Hindlimb muscle (tissue), 1 donor: ENCODE data around the gene MXD1. TPM values are rescaled to one million over a fixed set of nuclear protein-coding genes. Genes with fewer than 3 reads are reported as not detected.
"Not testable (repeated sequence)": the region's sequence is repeated elsewhere in the genome, so short reads cannot be mapped to it uniquely, and the experiment has no call there.

Experiments used
- DNase-seq: peaks from one replicate; pipeline ENCODE4 v3.0.0-alpha.2; 2013
- polyA plus RNA-seq: library from polyadenylated mRNA; unstranded; fragments of 120-200 nt; gene quantifications from one replicate; pipeline ENCODE4 v1.2.1, GENCODE V29; 2013; ENCODE audit not compliant: insufficient read length

The MXD1 gene
- polyA plus RNA-seq, result 4.8 TPM

- no peak for DNase-seq
These were observed at the start of gene MXD1 for GRCh38 chr2:69914950-69915945. Gene MXD1 (plus strand): TSS chr2:69915109. CDS start chr2:69915331, 222 bp downstream.

- DNase-seq, result no peak
These were observed 26.5 kb upstream of the MXD1 start for GRCh38 chr2:69888451-69888850.

- no peak for DNase-seq
These were observed 25.6 kb upstream of the MXD1 start for GRCh38 chr2:69889302-69889701.

GRCh38 chr2:69890881-69891280 is 24.0 kb upstream of the MXD1 start:
- no peak for DNase-seq

GRCh38 chr2:69892838-69893424 is 22.0 kb upstream of the MXD1 start:
- not testable (repeated sequence) for DNase-seq

- peak; percentile 87 for DNase-seq
These were observed 21.0 kb upstream of the MXD1 start, which contains the start of gene SNRNP27 for GRCh38 chr2:69893684-69894551. Gene SNRNP27 (plus strand): TSS chr2:69893956. CDS start chr2:69893985, 29 bp downstream.

GRCh38 chr2:69894737-69895136 is 20.2 kb upstream of the MXD1 start:
- DNase-seq, result not testable (repeated sequence)

GRCh38 chr2:69902213-69902922 is 12.5 kb upstream of the MXD1 start:
- no peak for DNase-seq

- DNase-seq, result no peak
These were observed 7.7 kb upstream of the MXD1 start for GRCh38 chr2:69907216-69907615.

GRCh38 chr2:69911985-69912563 is 2.8 kb upstream of the MXD1 start:
- no peak for DNase-seq

- peak; percentile 100 for DNase-seq
These were observed 552 bp upstream of the MXD1 start for GRCh38 chr2:69914164-69914949.

- no peak for DNase-seq
These were observed 1.2 kb downstream of the MXD1 start for GRCh38 chr2:69916106-69916505.

GRCh38 chr2:69917852-69918251 is 2.9 kb downstream of the MXD1 start:
- no peak for DNase-seq

GRCh38 chr2:69918401-69918800 is 3.5 kb downstream of the MXD1 start:
- DNase-seq, result no peak

- no peak for DNase-seq
These were observed 8.2 kb downstream of the MXD1 start for GRCh38 chr2:69923116-69923515.

GRCh38 chr2:69926849-69927515 is 12.1 kb downstream of the MXD1 start:
- no peak for DNase-seq

- no peak for DNase-seq
These were observed 17.1 kb downstream of the MXD1 start for GRCh38 chr2:69931832-69932595.

GRCh38 chr2:69932596-69932922 is 17.6 kb downstream of the MXD1 start:
- no peak for DNase-seq

- no peak for DNase-seq
These were observed 18.4 kb downstream of the MXD1 start for GRCh38 chr2:69933254-69933828.
